ENCODE results near the gene CNPY4.

CNPY4 gene

GRCh38 chr7:100101016-100101862 lies 18.2 kb upstream of the CNPY4 start, which contains the start of the genes AP4M1 and MCM7:
Gene AP4M1, plus strand, starts transcription at chr7:100101643. Its CDS starts 72 bp downstream, at chr7:100101715.
Gene MCM7, minus strand, starts transcription at chr7:100101397. Its CDS starts 103 bp downstream, at chr7:100101294.
- H3K36me3 Mint-ChIP-seq (ENCODE audit: low read depth): peaks cover 44% of the 10 kb centered on the region
- peaks cover 2% of the 10 kb centered on the region for H3K27me3 Mint-ChIP-seq
- ATAC-seq (peak; percentile 88), DNase-seq (peak; percentile 98)
- peaks cover 43% of the 10 kb centered on the region for H3K4me1 Mint-ChIP-seq
- peak within 1 kb of the TSS; percentile 90 for H3K4me3 Mint-ChIP-seq
- no peaks in the 10 kb centered on the region for H3K9me3 Mint-ChIP-seq
- H3K27ac Mint-ChIP-seq: peak within 1 kb of the TSS; percentile 98

- H3K27ac Mint-ChIP-seq: peak overlapping the region; percentile 79
- no peaks in the 10 kb centered on the region for H3K9me3 Mint-ChIP-seq
- ATAC-seq (no peak), DNase-seq (no peak)
- H3K27me3 Mint-ChIP-seq: peaks cover 2% of the 10 kb centered on the region
- H3K36me3 Mint-ChIP-seq (ENCODE audit: low read depth): peaks cover 35% of the 10 kb centered on the region
- H3K4me3 Mint-ChIP-seq: peak overlapping the region; percentile 90
- peaks cover 32% of the 10 kb centered on the region for H3K4me1 Mint-ChIP-seq
Observed at GRCh38 chr7:100102950-100103840, 16.2 kb upstream of the CNPY4 start.

GRCh38 chr7:100105534-100105933 lies 13.9 kb upstream of the CNPY4 start:
- Mint-ChIP-seq H3K9me3 (no peaks in the 10 kb centered on the region), H3K36me3 (ENCODE audit: low read depth) (peaks cover 19% of the 10 kb centered on the region), H3K4me1 (peaks cover 9% of the 10 kb centered on the region), H3K4me3 (no peak overlapping the region), H3K27ac (no peak overlapping the region), H3K27me3 (peaks cover 2% of the 10 kb centered on the region)
- DNase-seq (no peak), ATAC-seq (no peak)

- Mint-ChIP-seq H3K4me3 (no peak overlapping the region), H3K27me3 (no peaks in the 10 kb centered on the region), H3K4me1 (peaks cover 5% of the 10 kb centered on the region), H3K9me3 (no peaks in the 10 kb centered on the region), H3K27ac (no peak overlapping the region), H3K36me3 (ENCODE audit: low read depth) (peaks cover 20% of the 10 kb centered on the region)
- ATAC-seq: no peak
- no peak for DNase-seq
Observed at GRCh38 chr7:100106633-100107032, 12.8 kb upstream of the CNPY4 start.

GRCh38 chr7:100107125-100107737 lies 12.2 kb upstream of the CNPY4 start:
- Mint-ChIP-seq H3K4me1 (peaks cover 5% of the 10 kb centered on the region), H3K36me3 (ENCODE audit: low read depth) (peaks cover 20% of the 10 kb centered on the region), H3K27me3 (no peaks in the 10 kb centered on the region), H3K27ac (no peak overlapping the region), H3K9me3 (no peaks in the 10 kb centered on the region), H3K4me3 (no peak overlapping the region)
- DNase-seq (no peak), ATAC-seq (no peak)

- no peaks in the 10 kb centered on the region for H3K4me1 Mint-ChIP-seq
- no peak overlapping the region for H3K4me3 Mint-ChIP-seq
- no peak overlapping the region for H3K27ac Mint-ChIP-seq
- no peaks in the 10 kb centered on the region for H3K9me3 Mint-ChIP-seq
- H3K27me3 Mint-ChIP-seq: no peaks in the 10 kb centered on the region
- peaks cover 20% of the 10 kb centered on the region for H3K36me3 Mint-ChIP-seq (ENCODE audit: low read depth)
- DNase-seq (no peak), ATAC-seq (no peak)
Observed at GRCh38 chr7:100107890-100108289, 11.5 kb upstream of the CNPY4 start.

GRCh38 chr7:100109521-100110163 lies 9.8 kb upstream of the CNPY4 start:
- Mint-ChIP-seq H3K4me3 (no peak overlapping the region), H3K9me3 (no peaks in the 10 kb centered on the region), H3K4me1 (no peaks in the 10 kb centered on the region), H3K27ac (no peak overlapping the region), H3K36me3 (ENCODE audit: low read depth) (peaks cover 18% of the 10 kb centered on the region), H3K27me3 (no peaks in the 10 kb centered on the region)
- ATAC-seq (no peak), DNase-seq (no peak)

- ATAC-seq: no peak
- Mint-ChIP-seq H3K4me1 (no peaks in the 10 kb centered on the region), H3K36me3 (ENCODE audit: low read depth) (peaks cover 18% of the 10 kb centered on the region), H3K9me3 (no peaks in the 10 kb centered on the region), H3K27ac (no peak overlapping the region), H3K4me3 (no peak overlapping the region), H3K27me3 (no peaks in the 10 kb centered on the region)
- no peak for DNase-seq
Observed at GRCh38 chr7:100111156-100111555, 8.3 kb upstream of the CNPY4 start.

- peaks cover 19% of the 10 kb centered on the region for H3K36me3 Mint-ChIP-seq (ENCODE audit: low read depth)
- no peaks in the 10 kb centered on the region for H3K9me3 Mint-ChIP-seq
- no peaks in the 10 kb centered on the region for H3K4me1 Mint-ChIP-seq
- H3K4me3 Mint-ChIP-seq: no peak overlapping the region
- no peak overlapping the region for H3K27ac Mint-ChIP-seq
- DNase-seq (no peak), ATAC-seq (no peak)
- H3K27me3 Mint-ChIP-seq: no peaks in the 10 kb centered on the region
Observed at GRCh38 chr7:100111914-100112313, 7.5 kb upstream of the CNPY4 start.

- Mint-ChIP-seq H3K27me3 (no peaks in the 10 kb centered on the region), H3K9me3 (no peaks in the 10 kb centered on the region), H3K4me3 (no peak overlapping the region), H3K27ac (no peak overlapping the region), H3K36me3 (ENCODE audit: low read depth) (peaks cover 16% of the 10 kb centered on the region), H3K4me1 (peaks cover 17% of the 10 kb centered on the region)
- no peak for ATAC-seq
- no peak for DNase-seq
Observed at GRCh38 chr7:100115026-100115425, 4.4 kb upstream of the CNPY4 start.

- Mint-ChIP-seq H3K4me3 (peak overlapping the region; percentile 94), H3K36me3 (ENCODE audit: low read depth) (peaks cover 13% of the 10 kb centered on the region), H3K4me1 (peaks cover 28% of the 10 kb centered on the region), H3K9me3 (no peaks in the 10 kb centered on the region), H3K27me3 (no peaks in the 10 kb centered on the region), H3K27ac (peak overlapping the region; percentile 99)
- ATAC-seq (no peak), DNase-seq (no peak)
Observed at GRCh38 chr7:100118388-100119071, 904 bp upstream of the CNPY4 start.

GRCh38 chr7:100119970-100120732 lies 717 bp downstream of the CNPY4 start:
- peak overlapping the region; percentile 99 for H3K27ac Mint-ChIP-seq
- peaks cover 15% of the 10 kb centered on the region for H3K36me3 Mint-ChIP-seq (ENCODE audit: low read depth)
- H3K27me3 Mint-ChIP-seq: no peaks in the 10 kb centered on the region
- ATAC-seq: peak; percentile 70
- peak overlapping the region; percentile 94 for H3K4me3 Mint-ChIP-seq
- DNase-seq: peak; percentile 61
- H3K9me3 Mint-ChIP-seq: no peaks in the 10 kb centered on the region
- H3K4me1 Mint-ChIP-seq: peaks cover 38% of the 10 kb centered on the region

GRCh38 chr7:100120733-100121036 lies 1.3 kb downstream of the CNPY4 start:
- no peak for DNase-seq
- H3K36me3 Mint-ChIP-seq (ENCODE audit: low read depth): peaks cover 15% of the 10 kb centered on the region
- H3K4me1 Mint-ChIP-seq: peaks cover 43% of the 10 kb centered on the region
- peak overlapping the region; percentile 99 for H3K27ac Mint-ChIP-seq
- H3K9me3 Mint-ChIP-seq: no peaks in the 10 kb centered on the region
- H3K4me3 Mint-ChIP-seq: peak overlapping the region; percentile 94
- H3K27me3 Mint-ChIP-seq: no peaks in the 10 kb centered on the region
- ATAC-seq: no peak
